Right ventricle myocardium superior (tissue), 1 donor: ENCODE data around the gene DKK1. TPM values are rescaled to one million over a fixed set of nuclear protein-coding genes. Genes with fewer than 3 reads are reported as not detected.

Experiments
- ATAC-seq: fragments of 200-7000 bp; cut with Tn5 transposase; one replicate; pipeline ENCODE4 v1.9.1; 2020; ENCODE audit warnings: mild to moderate bottlenecking; ENCODE audit not compliant: poor library complexity
- DNase-seq: peaks from one replicate; pipeline ENCODE4 v3.0.0-alpha.2; 2020
- intact Hi-C: fragments of 100-400 bp; cut with DNase I; formaldehyde crosslinking; loops from one replicate; pipeline ENCODE4 v1.11.2; 2022
- long read RNA-seq: library from polyadenylated mRNA; unstranded; transcript quantifications from one replicate; pipeline ENCODE4 v2.0.0, GENCODE V29; 2021
- total RNA-seq: library from RNA; stranded (reverse); fragmentation: NEBNext Ultra II Directional; extraction: Animal tissue kit (Norgen Biotek cat#: 25700); gene quantifications from one replicate; pipeline ENCODE4 v1.2.1, GENCODE V29; 2021
- donor health status: DM: no; HTN: yes; CAD: no; lungs with severe emphysema.

DKK1 gene
- total RNA-seq = not detected
- long read RNA-seq = 0 reads

- peak; percentile 89 for ATAC-seq
- intact Hi-C loops = no loop called here
- DNase-seq = peak; percentile 63
Observed at GRCh38 chr10:52313933-52314821, at the start of gene DKK1. Gene DKK1 (plus strand): TSS chr10:52314281. CDS start chr10:52314435, 154 bp downstream.

GRCh38 chr10:52265131-52265926, 48.8 kb upstream of the DKK1 start:
- intact Hi-C loops = no loop called here
- no peak for ATAC-seq
- no peak for DNase-seq

- ATAC-seq (no peak), DNase-seq (no peak)
- intact Hi-C loops = no loop called here
Observed at GRCh38 chr10:52266858-52267257, 47.2 kb upstream of the DKK1 start.

- intact Hi-C loops = no loop called here
- ATAC-seq (no peak), DNase-seq (no peak)
Observed at GRCh38 chr10:52268790-52269189, 45.3 kb upstream of the DKK1 start.

GRCh38 chr10:52269233-52269632, 44.8 kb upstream of the DKK1 start:
- DNase-seq (no peak), ATAC-seq (no peak)
- intact Hi-C loops = no loop called here

- ATAC-seq = no peak
- no peak for DNase-seq
Observed at GRCh38 chr10:52276163-52276562, 37.9 kb upstream of the DKK1 start.

GRCh38 chr10:52276986-52277385, 37.1 kb upstream of the DKK1 start:
- ATAC-seq (no peak), DNase-seq (no peak)
- intact Hi-C loops = no loop called here

More at GRCh38 chr10:52276163-52276562, 37.9 kb upstream of the DKK1 start:
- intact Hi-C loops = no loop called here

GRCh38 chr10:52279546-52279945, 34.5 kb upstream of the DKK1 start:
- no peak for ATAC-seq
- intact Hi-C loops = no loop called here
- no peak for DNase-seq

- intact Hi-C loops = no loop called here
- DNase-seq (no peak), ATAC-seq (no peak)
Observed at GRCh38 chr10:52280051-52280450, 34.0 kb upstream of the DKK1 start.

- ATAC-seq = no peak
- intact Hi-C loops = no loop called here
- no peak for DNase-seq
Observed at GRCh38 chr10:52283174-52283573, 30.9 kb upstream of the DKK1 start.

- ATAC-seq (no peak), DNase-seq (no peak)
- intact Hi-C loops = no loop called here
Observed at GRCh38 chr10:52284416-52285013, 29.6 kb upstream of the DKK1 start.

- ATAC-seq (no peak), DNase-seq (no peak)
- intact Hi-C loops = no loop called here
Observed at GRCh38 chr10:52287866-52288265, 26.2 kb upstream of the DKK1 start.

- DNase-seq (no peak), ATAC-seq (no peak)
- intact Hi-C loops = no loop called here
Observed at GRCh38 chr10:52297747-52298146, 16.3 kb upstream of the DKK1 start.

- ATAC-seq (no peak), DNase-seq (no peak)
- intact Hi-C loops = no loop called here
Observed at GRCh38 chr10:52300599-52301277, 13.3 kb upstream of the DKK1 start.

GRCh38 chr10:52308251-52309031, 5.6 kb upstream of the DKK1 start:
- DNase-seq (peak; percentile 57), ATAC-seq (peak; percentile 95)

GRCh38 chr10:52312942-52313255, 1.2 kb upstream of the DKK1 start:
- ATAC-seq (no peak), DNase-seq (no peak)
- intact Hi-C loops = no loop called here

More at GRCh38 chr10:52308251-52309031, 5.6 kb upstream of the DKK1 start:
- intact Hi-C loops = loop anchor here (2.0 kb wide), 1 partner anchor 178 kb away; no protein-coding TSS in a partner anchor

GRCh38 chr10:52313256-52313932, 687 bp upstream of the DKK1 start:
- DNase-seq (no peak), ATAC-seq (peak; percentile 28)
- intact Hi-C loops = no loop called here
